Measurements from ENCODE around the gene VIM.
A peak's percentile ranks its signal among the peaks of the same experiment; 100 is the strongest.

Gene VIM

GRCh38 chr10:17233286-17233991 lies 5.4 kb downstream of the VIM start:
- no peak for DNase-seq

- no peak for DNase-seq
Measured at GRCh38 chr10:17234431-17234945, 6.4 kb downstream of the VIM start.

GRCh38 chr10:17235136-17235535 lies 7.1 kb downstream of the VIM start:
- no peak for DNase-seq

DNA sequence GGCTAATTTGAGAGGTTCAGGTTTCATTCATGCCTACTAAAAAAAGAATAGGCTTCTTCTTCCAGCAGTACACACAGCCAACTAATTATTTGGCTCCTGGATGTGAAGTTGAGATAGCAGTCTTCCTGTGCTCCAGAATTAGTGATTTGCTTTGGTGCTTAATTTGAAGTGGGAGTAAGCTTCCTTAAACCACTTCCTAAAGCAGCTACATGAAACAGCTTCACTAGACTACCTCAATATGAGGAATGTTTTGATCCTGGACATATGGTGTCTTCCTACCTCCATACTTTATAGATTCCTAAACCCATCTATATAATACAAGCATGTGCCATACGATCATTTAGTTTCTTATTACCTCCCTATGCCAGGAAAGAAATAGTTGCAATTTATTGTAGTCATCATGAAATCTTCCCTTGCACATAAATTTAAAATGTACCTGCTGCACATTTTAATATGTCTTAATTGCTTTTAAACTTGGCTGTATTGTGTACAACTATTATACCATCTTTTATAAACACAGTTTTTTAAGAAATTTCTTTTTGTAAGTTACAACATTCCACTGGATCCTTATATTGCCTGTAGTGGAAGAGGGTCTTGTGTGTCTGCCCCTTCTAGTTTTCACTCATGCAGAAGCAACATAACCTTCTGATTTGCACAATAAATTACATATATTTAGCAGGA lies 8.6 kb downstream of the VIM start:
- no peak for DNase-seq

- DNase-seq, result no peak
Measured at GRCh38 chr10:17237149-17237527, 9.1 kb downstream of the VIM start.

DNA sequence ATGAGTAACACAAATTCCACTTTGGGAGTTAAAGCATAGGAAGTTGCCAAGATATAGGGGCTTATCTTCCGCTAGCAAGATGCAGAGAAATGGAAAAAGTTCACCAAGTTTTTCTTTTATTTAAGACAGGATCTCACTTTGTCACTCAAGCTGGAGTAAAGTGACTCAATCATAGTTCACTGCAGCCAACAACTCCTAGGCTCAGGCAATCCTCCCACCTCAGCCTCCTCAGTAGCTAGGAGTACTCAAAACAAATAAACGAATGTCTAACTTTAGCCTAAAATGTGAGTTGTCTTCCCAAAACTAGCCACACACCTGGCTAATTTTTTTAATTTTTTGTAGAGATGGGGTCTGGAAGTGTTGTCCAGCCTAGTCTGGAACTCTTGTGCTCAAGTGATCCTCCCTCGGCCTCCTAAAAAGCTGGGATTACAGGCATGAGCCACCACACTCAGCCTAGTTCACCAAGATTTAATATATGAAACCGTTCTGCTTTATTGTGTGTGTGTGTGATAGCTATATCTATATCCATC lies 9.9 kb downstream of the VIM start:
- DNase-seq, result no peak

DNA sequence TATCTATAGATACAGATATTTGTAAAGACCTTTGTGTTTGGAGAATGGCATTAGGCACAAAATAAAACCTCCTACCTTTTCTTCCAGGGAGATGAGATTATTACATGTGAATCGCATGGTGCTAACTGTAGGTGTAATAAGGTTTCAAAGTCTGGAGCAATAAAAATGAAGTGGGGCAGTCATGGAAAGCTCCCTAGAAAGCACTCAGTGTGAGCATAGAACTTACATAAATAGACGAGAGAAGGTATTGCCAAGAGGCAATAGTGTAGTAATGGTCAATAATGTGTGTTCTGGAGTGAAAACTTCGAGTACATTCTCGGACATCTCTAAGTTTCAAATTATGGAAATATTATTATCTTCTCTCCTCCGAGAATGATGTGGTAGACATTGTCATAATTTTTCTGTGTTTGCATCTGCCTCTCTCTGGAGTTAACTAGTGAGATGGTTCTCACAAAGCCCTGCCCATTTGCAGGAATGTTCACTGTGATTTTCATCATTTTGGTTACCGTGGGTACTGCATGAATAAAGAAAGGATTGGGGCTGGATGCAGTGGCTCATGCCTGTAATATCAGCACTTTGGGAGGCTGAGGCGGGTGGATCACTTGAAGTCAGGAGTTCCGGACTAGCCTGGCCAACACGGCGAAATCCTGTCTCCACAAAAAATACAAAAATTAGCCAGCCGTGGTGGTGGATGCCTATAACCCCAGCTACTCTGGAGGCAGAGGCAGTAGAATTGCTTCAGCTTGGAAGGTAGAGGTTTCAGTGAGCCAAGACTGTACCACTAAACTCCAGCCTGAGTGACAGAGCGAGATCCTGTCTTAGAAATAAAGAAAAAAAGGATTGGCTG lies 10.6 kb downstream of the VIM start:
- DNase-seq, result no peak

GRCh38 chr10:17239345-17240085 lies 11.5 kb downstream of the VIM start:
- no peak for DNase-seq

DNA sequence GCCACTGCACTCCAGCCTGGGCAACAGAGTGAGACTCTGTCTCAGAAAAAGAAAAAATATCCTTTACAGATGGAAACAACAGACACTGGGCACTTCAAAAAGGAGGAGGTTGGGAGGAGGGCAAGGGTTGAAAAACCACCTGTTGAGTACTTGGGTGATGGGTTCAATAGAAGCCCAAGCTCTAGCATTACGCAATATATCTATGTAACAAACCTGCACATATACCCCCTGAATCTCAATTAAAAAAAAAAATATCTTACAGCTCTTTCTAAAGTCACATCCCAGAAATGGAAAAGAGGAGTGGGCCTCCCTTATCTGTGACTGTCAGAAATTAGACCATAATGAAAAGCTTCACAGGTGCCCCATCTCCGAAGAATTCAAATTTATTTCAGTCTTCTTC lies 12.1 kb downstream of the VIM start:
- DNase-seq, result no peak

DNA sequence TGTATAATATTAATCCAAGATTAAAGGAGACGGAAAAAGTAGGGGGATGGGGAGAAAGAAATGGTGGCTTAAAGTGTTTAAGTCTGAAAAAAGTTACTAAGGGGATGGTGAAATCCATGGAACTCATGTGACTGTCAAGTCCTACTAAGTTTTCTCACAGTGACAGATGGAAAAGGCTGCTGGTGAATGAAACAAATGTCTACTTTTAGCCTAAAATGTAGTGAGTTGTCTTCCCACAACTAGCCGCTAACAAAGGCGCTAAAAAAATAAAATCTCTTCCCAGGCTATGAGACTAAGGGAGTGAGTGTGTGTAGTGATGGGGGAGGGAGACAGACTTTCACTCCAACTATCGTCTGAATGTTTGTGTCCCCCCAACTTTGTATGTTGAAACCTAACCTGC lies 12.6 kb downstream of the VIM start:
- no peak for DNase-seq

- no peak for DNase-seq
Measured at GRCh38 chr10:17241611-17242333, 13.7 kb downstream of the VIM start.

- DNase-seq, result no peak
Measured at GRCh38 chr10:17244700-17245365, 16.8 kb downstream of the VIM start.

DNA sequence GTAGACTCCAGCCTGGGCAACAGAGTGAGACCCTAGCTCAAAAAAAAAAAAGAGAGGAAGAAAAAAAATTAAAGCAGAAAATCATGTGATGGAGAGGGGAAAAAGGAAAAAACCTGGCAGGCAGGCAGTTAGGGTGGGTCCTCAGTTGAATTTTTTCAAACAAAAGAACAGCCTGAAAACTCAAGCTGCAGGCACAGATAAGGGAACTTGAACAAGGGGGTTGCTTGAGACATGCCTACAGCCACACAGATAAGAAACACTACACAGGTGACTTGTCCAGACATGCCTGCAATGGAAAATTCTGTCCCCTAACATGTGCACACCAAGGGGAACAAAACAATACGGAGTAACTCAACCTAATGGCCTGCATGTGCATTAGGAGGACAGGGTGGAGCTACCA lies 19.2 kb downstream of the VIM start:
- peak; percentile 47 for DNase-seq

- DNase-seq, result no peak
Measured at GRCh38 chr10:17248964-17249363, 20.9 kb downstream of the VIM start.

DNA sequence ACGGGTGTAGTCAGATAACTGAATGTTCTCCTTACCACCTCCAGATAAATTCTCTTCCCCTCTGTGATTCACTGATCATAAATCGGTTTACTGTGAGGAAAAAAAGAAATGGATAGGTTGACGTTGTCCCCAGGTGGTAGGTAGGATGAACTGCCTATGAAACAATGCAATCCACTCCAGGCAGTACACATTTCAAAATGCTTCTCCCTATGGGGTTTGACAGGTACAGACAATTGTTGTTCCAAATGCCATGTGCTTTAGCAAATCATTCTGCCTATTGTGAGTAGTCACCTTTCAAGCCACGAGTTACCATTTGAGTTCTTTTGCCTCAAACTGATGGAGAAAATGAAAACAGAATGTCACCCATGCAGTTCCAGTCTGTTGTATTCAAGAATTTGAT lies 21.8 kb downstream of the VIM start:
- peak; percentile 52 for DNase-seq

DNA sequence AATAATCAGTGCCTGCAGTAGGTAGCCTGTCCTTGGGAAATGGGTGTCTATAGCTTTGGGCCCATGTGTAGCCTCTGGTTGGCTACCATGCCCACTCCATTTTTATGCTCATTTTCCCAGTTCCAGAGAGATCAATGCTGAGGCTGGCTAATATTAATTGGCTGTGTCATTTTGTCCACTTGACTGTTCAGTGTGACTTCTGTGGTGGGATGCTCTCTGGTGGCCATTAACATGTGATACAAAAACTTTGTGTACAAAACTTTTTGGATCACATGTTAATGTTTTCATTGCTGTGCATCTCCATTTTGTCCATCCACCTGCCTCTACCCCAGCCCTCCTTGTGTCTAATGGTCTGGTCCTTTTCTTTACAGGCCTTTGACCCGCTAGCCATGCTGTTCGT lies 22.7 kb downstream of the VIM start:
- peak; percentile 30 for DNase-seq

DNA sequence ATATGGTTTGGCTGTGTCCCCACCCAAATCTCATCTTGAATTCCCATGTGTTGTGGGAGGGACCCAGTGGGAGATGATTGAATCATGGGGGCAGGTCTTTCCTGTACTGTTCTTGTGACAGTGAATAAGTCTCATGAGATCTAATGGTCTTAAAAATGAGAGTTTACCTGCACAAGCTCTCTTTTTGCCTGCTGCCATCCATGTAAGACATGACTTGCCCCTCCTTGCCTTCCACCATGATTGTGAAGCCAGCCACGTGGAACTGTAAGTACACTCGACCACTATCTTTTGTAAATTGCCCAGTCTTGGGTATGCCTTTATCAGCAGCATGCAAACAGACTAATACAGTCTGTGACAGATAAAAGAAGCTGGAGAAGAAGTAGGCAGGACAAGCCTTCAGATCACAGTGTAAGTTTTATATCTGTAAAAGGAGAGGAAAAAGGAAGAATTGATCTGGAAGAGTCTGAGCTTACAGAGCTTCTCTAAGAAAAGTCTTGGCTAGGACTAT lies 26.6 kb downstream of the VIM start:
- DNase-seq, result peak; percentile 30

- DNase-seq, result peak; percentile 40
Measured at GRCh38 chr10:17255512-17255911, 27.5 kb downstream of the VIM start.

- peak; percentile 73 for DNase-seq
Measured at GRCh38 chr10:17256051-17256450, 28.0 kb downstream of the VIM start.

- DNase-seq, result no peak
Measured at GRCh38 chr10:17256627-17257026, 28.6 kb downstream of the VIM start.

Data from hematopoietic multipotent progenitor cell treated with erythropoietin and hydrocortisone succinate and interleukin-3 and kit ligand, for 4 days (in vitro differentiated cells).